WTC11 (cell line): ENCODE results near the gene FREY1. TPM values are rescaled to one million over a fixed set of nuclear protein-coding genes. Genes with fewer than 3 reads are reported as not detected.

Experiments used
- ATAC-seq: fragments of 200-7000 bp; cut with Tn5 transposase; 2 replicates; pipeline ENCODE4 v1.10.0; 2021; ENCODE audit warnings: mild to moderate bottlenecking, moderate library complexity
- CTCF ChIA-PET: fragments of 300-600 bp; sonication (Branson Sonifier 250); formaldehyde crosslinking; loops from one replicate; lab custom pipeline; 2021; ENCODE audit warnings: antibody characterized with exemption; lab: Charles Lee
- POLR2A ChIA-PET: fragments of 350-600 bp; sonication (Branson Sonifier 250); formaldehyde crosslinking; loops from one replicate; lab custom pipeline; 2021; ENCODE audit warnings: antibody characterized with exemption; lab: Charles Lee
- DNase-seq: peaks from one replicate; pipeline ENCODE4 v3.0.0; 2021; ENCODE audit warnings: low spot score
- H3K27ac Mint-ChIP-seq: 2 replicates; pipeline ENCODE4 v1.8.0; 2021; ENCODE audit warnings: mixed read lengths
- H3K27me3 Mint-ChIP-seq: 2 replicates; pipeline ENCODE4 v1.8.0; 2021; ENCODE audit warnings: low read depth, mild to moderate bottlenecking, moderate library complexity, mixed read lengths
- H3K36me3 Mint-ChIP-seq: 2 replicates; pipeline ENCODE4 v1.8.0; 2021; ENCODE audit warnings: mixed read lengths
- H3K4me1 Mint-ChIP-seq: 2 replicates; pipeline ENCODE4 v1.8.0; 2022; ENCODE audit warnings: mixed read lengths
- H3K4me3 Mint-ChIP-seq: 2 replicates; pipeline ENCODE4 v1.8.0; 2021; ENCODE audit warnings: mild to moderate bottlenecking, moderate library complexity, mixed read lengths
- H3K9me3 Mint-ChIP-seq: 2 replicates; pipeline ENCODE4 v1.8.0; 2021; ENCODE audit warnings: mixed read lengths
- ERG ChIP-seq: fragments of 250-450 bp; sonication (Bioruptor Pico); IDR thresholded peaks from 2 replicates; pipeline ENCODE4 v1.8.0; 2021; ENCODE audit warnings: mild to moderate bottlenecking
- USF2 ChIP-seq: sonication (generic); formaldehyde crosslinking; IDR thresholded peaks from 2 replicates; pipeline ENCODE4 v1.8.1; 2023; ENCODE audit warnings: mild to moderate bottlenecking, missing genetic modification reagents, moderate library complexity
- total RNA-seq: library from RNA; stranded (reverse); gene quantifications from 3 replicates; pipeline ENCODE4 v1.2.3, GENCODE V29; 2021

FREY1 gene
- total RNA-seq, 1 experiment from 2014 or later: 2.1 TPM

GRCh38 chr11:45857961-45858474, 49.1 kb downstream of the FREY1 start:
- Mint-ChIP-seq H3K9me3 (no peaks in the 10 kb centered on the region), H3K4me1 (peaks cover 41% of the 10 kb centered on the region), H3K27me3 (no peaks in the 10 kb centered on the region), H3K36me3 (peaks cover 14% of the 10 kb centered on the region), H3K4me3 (no peak overlapping the region), H3K27ac (no peak overlapping the region)
- ChIA-PET POLR2A (interaction anchor here (2.0 kb wide), 1 partner anchor 11 kb away, joined by 9 read pairs; the partner anchor contains the start of gene CRY2), CTCF (interaction anchor here (0.7 to 3.9 kb wide), 4 partner anchors 10 to 86 kb away, joined by 3 to 11 read pairs (median 5); no protein-coding TSS in a partner anchor)
- ATAC-seq (no peak), DNase-seq (no peak)
- no peak for TF ChIP-seq USF2
- no peak for TF ChIP-seq ERG

Other genes starting within 250 kb of the FREY1 start
- 2.4 to 2.6 TPM (median 2.4 TPM) in 3 replicates for gene CHST1, start 241.6 kb downstream of the FREY1 start, total RNA-seq
- gene SLC35C1, start 102.1 kb downstream of the FREY1 start, total RNA-seq: 10.4 to 14.3 TPM (median 12.1 TPM) in 3 replicates
- 14.4 to 18.3 TPM (median 16.8 TPM) in 3 replicates for gene CRY2, start 59.8 kb downstream of the FREY1 start, total RNA-seq
- gene MAPK8IP1, start 21.6 kb downstream of the FREY1 start, total RNA-seq: 31.6 to 34.1 TPM (median 32.4 TPM) in 3 replicates
- 35.8 to 39.3 TPM (median 36.0 TPM) in 3 replicates for gene PEX16, start 10.6 kb upstream of the FREY1 start, total RNA-seq
- gene LARGE2, start 15.4 kb upstream of the FREY1 start, total RNA-seq: 124 to 132 TPM (median 126 TPM) in 3 replicates
- 29.4 to 36.6 TPM (median 33.1 TPM) in 3 replicates for gene PHF21A, start 214.2 kb upstream of the FREY1 start, total RNA-seq